Measurements from ENCODE around the gene RHOG. TPM values are rescaled to one million over a fixed set of nuclear protein-coding genes. Genes with fewer than 3 reads are reported as not detected.

The RHOG gene
- total and polyA plus RNA-seq, 2 donors (not counting 1 experiment from before 2014, with no cell fraction given), result 10.9 to 53.1 TPM

- Histone ChIP-seq H3K4me3 (replicated peaks in 1 of 4; ENCODE audit: control extremely low read depth in 1 of 4, insufficient read depth in 1 of 4, low read depth in 3 of 4, low read length in 4 of 4) (peak overlapping the region in 1 of 4 experiments; percentile 86), H3K9me3 (ENCODE audit: control insufficient read depth, insufficient read depth, low read depth, low read length) (no peaks in the 10 kb centered on the region), H3K4me1 (ENCODE audit: control insufficient read depth, extremely low read depth, insufficient read depth, low read length) (peaks cover 3% of the 10 kb centered on the region), H3K36me3 (ENCODE audit: control insufficient read depth, insufficient read depth, low read length) (no peaks in the 10 kb centered on the region), H3K79me2 (ENCODE audit: control insufficient read depth, insufficient read depth, low read length) (peaks cover 7% of the 10 kb centered on the region), H3K27ac (ENCODE audit: insufficient read depth, low read length) (no peak overlapping the region), H3K4me2 (ENCODE audit: extremely low read depth, insufficient read depth, low read length) (no peak overlapping the region), H2AFZ (ENCODE audit: low read length) (peak overlapping the region; percentile 67), H3K9ac (ENCODE audit: insufficient read depth, low read length) (no peak overlapping the region), H3K27me3 (ENCODE audit: control insufficient read depth, insufficient read depth, low read length) (no peaks in the 10 kb centered on the region), H4K20me1 (ENCODE audit: control insufficient read depth, extremely low read depth, insufficient read depth, low read length) (no peaks in the 10 kb centered on the region)
- TF ChIP-seq CTCF (conservative IDR thresholded peaks at IDR 0.05 in 1 of 2, IDR thresholded peaks at IDR 0.05 in 1 of 2; ENCODE audit: low read depth in 1 of 2, low read length in 2 of 2), result no peak
- TF ChIP-seq EZH2 (IDR thresholded peaks at IDR 0.05; ENCODE audit: low read length, missing control alignments), result no peak
- DNase-seq (ENCODE audit: low read depth in 2 of 2), result no peak
Measured at GRCh38 chr11:3854660-3854976, 13.9 kb upstream of the RHOG start.

GRCh38 chr11:3853899-3854659 lies 13.3 kb upstream of the RHOG start:
- Histone ChIP-seq H3K4me1 (ENCODE audit: control insufficient read depth, extremely low read depth, insufficient read depth, low read length) (peaks cover 3% of the 10 kb centered on the region), H3K4me3 (replicated peaks in 1 of 4; ENCODE audit: control extremely low read depth in 1 of 4, insufficient read depth in 1 of 4, low read depth in 3 of 4, low read length in 4 of 4) (no peak overlapping the region), H3K36me3 (ENCODE audit: control insufficient read depth, insufficient read depth, low read length) (no peaks in the 10 kb centered on the region), H4K20me1 (ENCODE audit: control insufficient read depth, extremely low read depth, insufficient read depth, low read length) (no peaks in the 10 kb centered on the region), H3K79me2 (ENCODE audit: control insufficient read depth, insufficient read depth, low read length) (peaks cover 7% of the 10 kb centered on the region), H3K9ac (ENCODE audit: insufficient read depth, low read length) (no peak overlapping the region), H2AFZ (ENCODE audit: low read length) (peak overlapping the region; percentile 67), H3K9me3 (ENCODE audit: control insufficient read depth, insufficient read depth, low read depth, low read length) (no peaks in the 10 kb centered on the region), H3K27ac (ENCODE audit: insufficient read depth, low read length) (no peak overlapping the region), H3K27me3 (ENCODE audit: control insufficient read depth, insufficient read depth, low read length) (no peaks in the 10 kb centered on the region), H3K4me2 (ENCODE audit: extremely low read depth, insufficient read depth, low read length) (no peak overlapping the region)
- DNase-seq (ENCODE audit: low read depth in 2 of 2), result no peak
- TF ChIP-seq CTCF (conservative IDR thresholded peaks at IDR 0.05 in 1 of 2, IDR thresholded peaks at IDR 0.05 in 1 of 2; ENCODE audit: low read depth in 1 of 2, low read length in 2 of 2) (no peak), EZH2 (IDR thresholded peaks at IDR 0.05; ENCODE audit: low read length, missing control alignments) (no peak)

GRCh38 chr11:3853545-3853842 lies 12.7 kb upstream of the RHOG start:
- no peak for TF ChIP-seq CTCF (conservative IDR thresholded peaks at IDR 0.05 in 1 of 2, IDR thresholded peaks at IDR 0.05 in 1 of 2; ENCODE audit: low read depth in 1 of 2, low read length in 2 of 2)
- TF ChIP-seq EZH2 (IDR thresholded peaks at IDR 0.05; ENCODE audit: low read length, missing control alignments), result no peak
- H4K20me1 ChIP-seq (ENCODE audit: control insufficient read depth, extremely low read depth, insufficient read depth, low read length), result no peaks in the 10 kb centered on the region
- peaks cover 3% of the 10 kb centered on the region for H3K4me1 ChIP-seq (ENCODE audit: control insufficient read depth, extremely low read depth, insufficient read depth, low read length)
- no peaks in the 10 kb centered on the region for H3K36me3 ChIP-seq (ENCODE audit: control insufficient read depth, insufficient read depth, low read length)
- H3K27ac ChIP-seq (ENCODE audit: insufficient read depth, low read length), result no peak overlapping the region
- DNase-seq (ENCODE audit: low read depth in 2 of 2), result no peak
- no peaks in the 10 kb centered on the region for H3K27me3 ChIP-seq (ENCODE audit: control insufficient read depth, insufficient read depth, low read length)
- H3K4me2 ChIP-seq (ENCODE audit: extremely low read depth, insufficient read depth, low read length), result no peak overlapping the region
- no peak overlapping the region for H3K9ac ChIP-seq (ENCODE audit: insufficient read depth, low read length)
- H3K79me2 ChIP-seq (ENCODE audit: control insufficient read depth, insufficient read depth, low read length), result peaks cover 7% of the 10 kb centered on the region
- H3K4me3 ChIP-seq (replicated peaks in 1 of 4; ENCODE audit: control extremely low read depth in 1 of 4, insufficient read depth in 1 of 4, low read depth in 3 of 4, low read length in 4 of 4), result no peak overlapping the region
- no peak overlapping the region for H2AFZ ChIP-seq (ENCODE audit: low read length)
- no peaks in the 10 kb centered on the region for H3K9me3 ChIP-seq (ENCODE audit: control insufficient read depth, insufficient read depth, low read depth, low read length)

All from fibroblast of lung (primary cell).